HCT116 (cell line): ENCODE measurements around the gene TBX5. TPM values are rescaled to one million over a fixed set of nuclear protein-coding genes. Genes with fewer than 3 reads are reported as not detected.

Experiments used
- ATAC-seq: fragments of 200-7000 bp; cut with Tn5 transposase; 2 replicates; pipeline ENCODE4 v1.9.1; 2020; ENCODE audit warnings: mild to moderate bottlenecking, moderate library complexity
- BruUV-seq: library from RNA; stranded (reverse); fragments of 400-500 nt; replicated peaks from 2 replicates; lab custom pipeline; 2021; lab: Mats Ljungman, UMichigan
- CTCF ChIA-PET: fragments of 300-600 bp; sonication (Branson Sonifier 250); formaldehyde crosslinking; loops from one replicate; lab custom pipeline; 2021; ENCODE audit warnings: antibody characterized with exemption; lab: Charles Lee
- POLR2A ChIA-PET: fragments of 300-600, 350-600 bp; sonication (Branson Sonifier 250); formaldehyde crosslinking; loops from one replicate; lab custom pipeline; 2021; ENCODE audit warnings: antibody characterized with exemption; lab: Charles Lee
- RAD21 ChIA-PET, 2 experiments: fragments of 300-600 bp; sonication (Branson Sonifier 250); formaldehyde crosslinking; loops; one replicate each; lab custom pipeline; 2023; ENCODE audit warnings: low total read pairs in 2 of 2; ENCODE audit not compliant: uncharacterized antibody in 2 of 2, unreplicated experiment in 2 of 2, low non-redundant PET in 1 of 2; lab: Charles Lee
- DNase-seq: peaks from one replicate; pipeline ENCODE4 v3.0.0-alpha.2; 2010; ENCODE audit warnings: low read depth, low spot score
- H2AFZ ChIP-seq: fragments of 200-600 bp; shearing (Covaris generic), sonication (generic); 2 replicates; pipeline ENCODE4 v1.6.1; 2017; ENCODE audit warnings: low read depth, mixed run types, mixed read lengths, antibody characterized with exemption, low read length; ENCODE audit not compliant: poor library complexity, severe bottlenecking
- H3K27ac ChIP-seq: 2 replicates; pipeline ENCODE4 v1.5.1; 2012; ENCODE audit warnings: low read depth, low read length
- H3K27me3 ChIP-seq: fragments of 200-600 bp; sonication (generic); 2 replicates; pipeline ENCODE4 v1.6.1; 2016; ENCODE audit warnings: mixed run types, low read length, mixed read lengths; ENCODE audit not compliant: insufficient read depth
- H3K36me3 ChIP-seq, 2 experiments: fragments of 200-500 bp in 1 of 2; fragments of 200-600 bp in 1 of 2; sonication (Bioruptor generic) in 1 of 2; sonication (generic) in 1 of 2; 2 replicates each; pipeline versions ENCODE4 v1.5.1 to v1.6.1; 2014 to 2016; ENCODE audit warnings: low read length in 2 of 2, inconsistent platforms in 1 of 2, mixed read lengths in 1 of 2, mixed run types in 1 of 2; ENCODE audit not compliant: insufficient read depth in 2 of 2, control insufficient read depth in 1 of 2
- H3K4me1 ChIP-seq, 2 experiments: fragments of 200-600 bp in 1 of 2; sonication (generic) in 1 of 2; 2 replicates each; pipeline versions ENCODE4 v1.5.1 to v1.6.1; 2012 to 2017; ENCODE audit warnings: low read length in 2 of 2, inconsistent platforms in 1 of 2, mild to moderate bottlenecking in 1 of 2, mixed read lengths in 1 of 2, mixed run types in 1 of 2, moderate library complexity in 1 of 2; ENCODE audit not compliant: insufficient read depth in 2 of 2, control insufficient read depth in 1 of 2
- H3K4me2 ChIP-seq: fragments of 200-600 bp; sonication (generic); 2 replicates; pipeline ENCODE4 v1.6.1; 2017; ENCODE audit warnings: mixed run types, low read length, mixed read lengths
- H3K4me3 ChIP-seq, 2 experiments: fragments of 200-600 bp in 1 of 2; sonication (generic) in 1 of 2; replicated peaks in 1 of 2; 2 replicates each; pipeline ENCODE4 v1.5.1; 2011 to 2016; ENCODE audit warnings: low read length in 2 of 2, control low read depth in 1 of 2, low read depth in 1 of 2, mild to moderate bottlenecking in 1 of 2, mixed read lengths in 1 of 2, mixed run types in 1 of 2
- H3K79me2 ChIP-seq: fragments of 200-600 bp; sonication (generic); 2 replicates; pipeline ENCODE4 v1.6.1; 2017; ENCODE audit warnings: mild to moderate bottlenecking, mixed run types, low read length, moderate library complexity, mixed read lengths; ENCODE audit not compliant: insufficient read depth
- H3K9ac ChIP-seq: fragments of 200-600 bp; sonication (generic); 2 replicates; pipeline ENCODE4 v1.6.1; 2016; ENCODE audit warnings: low read length, mixed read lengths
- H3K9me2 ChIP-seq: fragments of 200-600 bp; sonication (generic), shearing (Covaris generic); 2 replicates; pipeline ENCODE4 v1.6.1; 2017; ENCODE audit warnings: mixed run types, mild to moderate bottlenecking, moderate library complexity; ENCODE audit not compliant: insufficient read depth
- H3K9me3 ChIP-seq, 2 experiments: fragments of 200-500 bp in 1 of 2; fragments of 200-600 bp in 1 of 2; sonication (Bioruptor generic) in 1 of 2; sonication (generic) in 1 of 2; 2 replicates each; pipeline ENCODE4 v1.6.1; 2014 to 2017; ENCODE audit warnings: low read length in 2 of 2, mixed read lengths in 2 of 2, inconsistent platforms in 1 of 2, low read depth in 1 of 2, mild to moderate bottlenecking in 1 of 2, mixed run types in 1 of 2, moderate library complexity in 1 of 2; ENCODE audit not compliant: control insufficient read depth in 1 of 2, insufficient read depth in 1 of 2
- H4K20me1 ChIP-seq: fragments of 200-600 bp; sonication (generic), shearing (Covaris generic); 2 replicates; pipeline ENCODE4 v1.6.1; 2017; ENCODE audit warnings: mixed run types, mild to moderate bottlenecking, moderate library complexity; ENCODE audit not compliant: insufficient read depth
- CBX3 ChIP-seq: IDR thresholded peaks from 2 replicates; pipeline ENCODE4 v1.6.1; 2012; ENCODE audit warnings: low read depth
- CEBPB ChIP-seq: IDR thresholded peaks from 2 replicates; pipeline ENCODE4 v1.6.1; 2012; ENCODE audit warnings: low read depth
- EGR1 ChIP-seq: IDR thresholded peaks from 2 replicates; pipeline ENCODE4 v1.6.1; 2012; ENCODE audit warnings: low read depth
- POLR2A ChIP-seq: IDR thresholded peaks from 2 replicates; pipeline ENCODE4 v1.7.0; 2011; ENCODE audit warnings: borderline replicate concordance; ENCODE audit not compliant: insufficient read depth, insufficient read length; ENCODE audit errors: extremely low read depth
- POLR2AphosphoS5 ChIP-seq: IDR thresholded peaks from 2 replicates; pipeline ENCODE4 v1.6.1; 2011; ENCODE audit warnings: mild to moderate bottlenecking, low read depth, low read length, moderate library complexity
- TCF7L2 ChIP-seq: IDR thresholded peaks from 2 replicates; pipeline ENCODE4 v1.7.0; 2011; ENCODE audit warnings: borderline replicate concordance, inconsistent platforms; ENCODE audit not compliant: insufficient read depth, insufficient read length; ENCODE audit errors: extremely low read depth
- YY1 ChIP-seq: IDR thresholded peaks from 2 replicates; pipeline ENCODE4 v1.6.1; 2011; ENCODE audit warnings: low read length, low read depth, moderate library complexity, mild to moderate bottlenecking; ENCODE audit not compliant: insufficient replicate concordance; ENCODE audit errors: extremely low read depth
- ZFX ChIP-seq: fragments of 450-650 bp; IDR thresholded peaks from 2 replicates; pipeline ENCODE4 v1.6.1; 2017
- ZNF274 ChIP-seq: fragments of 200-500 bp; sonication (Bioruptor generic); IDR thresholded peaks from 2 replicates; pipeline ENCODE4 v1.6.1; 2014; ENCODE audit warnings: mild to moderate bottlenecking, low read depth, low read length, inconsistent platforms
- intact Hi-C: fragments of 100-400 bp; cut with micrococcal nuclease; formaldehyde crosslinking; loops from 2 replicates; pipeline ENCODE4 v1.10.0; 2022
- total RNA-seq: library from RNA; stranded (reverse); gene quantifications from one replicate; pipeline ENCODE4 v1.2.1, GENCODE V29; 2021; ENCODE audit not compliant: unreplicated experiment
- TF ChIP-seq, protein P1 (sequence below): IDR thresholded peaks from 2 replicates; pipeline ENCODE4 v1.6.1; 2012
- TF ChIP-seq, protein P2 (sequence below), 3 experiments: fragments of 200-600 bp in 1 of 3; sonication (generic) in 1 of 3; IDR thresholded peaks in 2 of 3; conservative IDR thresholded peaks in 1 of 3; 2 replicates each; pipeline ENCODE4 v1.5.1; 2012 to 2017; ENCODE audit warnings: low read depth in 2 of 3, low read length in 2 of 3, antibody characterized with exemption in 1 of 3, borderline replicate concordance in 1 of 3, control low read depth in 1 of 3, mild to moderate bottlenecking in 1 of 3, mixed read lengths in 1 of 3, mixed run types in 1 of 3, moderate library complexity in 1 of 3; ENCODE audit not compliant: insufficient read depth in 1 of 3

The TBX5 gene
- total RNA-seq, 1 experiment from 2014 or later = 0.10 TPM

DNA sequence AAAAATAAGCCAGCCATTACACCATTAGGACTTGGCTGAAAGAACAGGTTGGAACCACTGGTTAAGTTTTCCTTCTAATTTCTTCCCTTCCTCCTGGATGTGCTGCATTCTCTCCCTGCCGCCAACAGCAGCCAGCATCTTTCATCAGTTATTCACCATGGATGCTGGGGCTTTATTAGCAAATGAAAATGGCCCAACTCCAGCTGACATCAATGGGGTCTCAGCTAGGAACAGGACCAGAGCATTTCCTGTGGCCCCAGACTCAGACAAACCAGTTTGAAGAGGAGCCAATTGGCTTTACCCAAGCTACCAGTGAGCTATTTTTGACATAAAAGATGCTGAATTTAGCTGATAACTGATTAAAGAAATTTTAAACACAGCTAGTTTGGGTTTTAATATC, 26.0 kb upstream of the TBX5 start:
- BruUV-seq = no TSS peak
- ChIA-PET CTCF (no interaction called here), POLR2A (no interaction called here), RAD21 (no interaction called here)
- Histone ChIP-seq H3K9ac (no peak overlapping the region), H3K9me3 (no peaks in the 10 kb centered on the region), H3K79me2 (no peaks in the 10 kb centered on the region), H2AFZ (no peak overlapping the region), H3K27me3 (peaks cover 30% of the 10 kb centered on the region), H3K4me1 (no peaks in the 10 kb centered on the region), H3K27ac (no peak overlapping the region), H3K4me3 (no peak overlapping the region), H4K20me1 (no peaks in the 10 kb centered on the region; the same call in 1 of the 2 replicates), H3K4me2 (no peak overlapping the region), H3K36me3 (no peaks in the 10 kb centered on the region), H3K9me2 (no peaks in the 10 kb centered on the region)
- TF ChIP-seq POLR2A (no peak), YY1 (no peak), EGR1 (no peak), CBX3 (no peak), ZNF274 (no peak), TCF7L2 (no peak), CEBPB (no peak), ZFX (no peak), POLR2AphosphoS5 (no peak)
- TF ChIP-seq, protein P1, sequence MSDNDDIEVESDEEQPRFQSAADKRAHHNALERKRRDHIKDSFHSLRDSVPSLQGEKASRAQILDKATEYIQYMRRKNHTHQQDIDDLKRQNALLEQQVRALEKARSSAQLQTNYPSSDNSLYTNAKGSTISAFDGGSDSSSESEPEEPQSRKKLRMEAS = no peak
- TF ChIP-seq, protein P2, sequence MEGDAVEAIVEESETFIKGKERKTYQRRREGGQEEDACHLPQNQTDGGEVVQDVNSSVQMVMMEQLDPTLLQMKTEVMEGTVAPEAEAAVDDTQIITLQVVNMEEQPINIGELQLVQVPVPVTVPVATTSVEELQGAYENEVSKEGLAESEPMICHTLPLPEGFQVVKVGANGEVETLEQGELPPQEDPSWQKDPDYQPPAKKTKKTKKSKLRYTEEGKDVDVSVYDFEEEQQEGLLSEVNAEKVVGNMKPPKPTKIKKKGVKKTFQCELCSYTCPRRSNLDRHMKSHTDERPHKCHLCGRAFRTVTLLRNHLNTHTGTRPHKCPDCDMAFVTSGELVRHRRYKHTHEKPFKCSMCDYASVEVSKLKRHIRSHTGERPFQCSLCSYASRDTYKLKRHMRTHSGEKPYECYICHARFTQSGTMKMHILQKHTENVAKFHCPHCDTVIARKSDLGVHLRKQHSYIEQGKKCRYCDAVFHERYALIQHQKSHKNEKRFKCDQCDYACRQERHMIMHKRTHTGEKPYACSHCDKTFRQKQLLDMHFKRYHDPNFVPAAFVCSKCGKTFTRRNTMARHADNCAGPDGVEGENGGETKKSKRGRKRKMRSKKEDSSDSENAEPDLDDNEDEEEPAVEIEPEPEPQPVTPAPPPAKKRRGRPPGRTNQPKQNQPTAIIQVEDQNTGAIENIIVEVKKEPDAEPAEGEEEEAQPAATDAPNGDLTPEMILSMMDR (IDR thresholded peaks at IDR 0.05 in 2 of 3, conservative IDR thresholded peaks at IDR 0.05 in 1 of 3; ENCODE audit: borderline replicate concordance in 1 of 3, insufficient read depth in 1 of 3, low read depth in 2 of 3, low read length in 2 of 3) = no peak
- no peak for ATAC-seq
- no peak for DNase-seq
- intact Hi-C loops = no loop called here
